NOMO-1 (cell line): ENCODE data around the gene PRKCG.

Experiments used
- DNase-seq, 2 experiments: peaks; one replicate each; lab custom pipeline; 2025; ENCODE audit not compliant: unreplicated experiment in 2 of 2; lab: John Stamatoyannopoulos, UW

PRKCG gene

DNA sequence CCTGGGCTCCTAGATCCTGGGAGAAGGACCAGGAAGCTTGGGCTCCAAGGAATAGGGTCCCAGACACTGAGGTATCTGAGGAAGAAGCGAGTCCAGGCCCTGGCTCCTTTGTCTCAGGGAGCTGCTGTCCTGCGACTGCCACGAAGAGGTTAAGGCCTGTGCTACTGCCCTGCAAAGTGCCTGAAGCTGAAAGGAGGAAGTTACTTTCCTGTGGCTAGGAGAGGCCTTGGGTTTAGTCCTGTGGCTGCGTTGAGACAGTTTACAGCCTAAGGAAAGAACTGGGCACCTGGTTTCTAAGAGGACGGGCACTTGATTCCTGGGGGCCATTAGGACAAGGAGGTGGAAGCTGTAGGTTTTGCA lies 11.5 kb upstream of the PRKCG start:
- peak; percentile 86 to 88 for DNase-seq

DNA sequence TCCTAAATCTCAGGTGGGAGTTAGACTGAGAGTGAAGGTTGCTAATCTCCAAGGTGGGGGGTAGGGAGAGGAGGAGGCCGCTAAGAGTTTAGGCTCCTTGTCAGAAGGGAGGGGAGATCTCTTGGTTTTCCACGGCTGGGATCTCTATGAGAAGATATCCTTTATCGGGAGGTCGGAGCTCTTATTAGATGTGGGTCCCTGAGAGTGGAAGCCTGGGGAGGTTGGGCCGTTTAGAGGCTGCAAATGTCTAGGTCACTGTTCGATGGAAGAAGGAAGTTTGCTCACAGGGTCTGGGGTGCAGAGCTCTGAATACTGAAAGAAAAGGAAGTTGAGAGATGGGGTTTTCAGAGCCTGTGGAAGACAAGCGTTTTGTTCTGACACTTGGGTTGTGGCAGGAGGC lies 10.5 kb upstream of the PRKCG start:
- DNase-seq: peak; percentile 45 to 82

- DNase-seq: no peak
Measured at GRCh38 chr19:53872762-53873161, 9.2 kb upstream of the PRKCG start.

DNA sequence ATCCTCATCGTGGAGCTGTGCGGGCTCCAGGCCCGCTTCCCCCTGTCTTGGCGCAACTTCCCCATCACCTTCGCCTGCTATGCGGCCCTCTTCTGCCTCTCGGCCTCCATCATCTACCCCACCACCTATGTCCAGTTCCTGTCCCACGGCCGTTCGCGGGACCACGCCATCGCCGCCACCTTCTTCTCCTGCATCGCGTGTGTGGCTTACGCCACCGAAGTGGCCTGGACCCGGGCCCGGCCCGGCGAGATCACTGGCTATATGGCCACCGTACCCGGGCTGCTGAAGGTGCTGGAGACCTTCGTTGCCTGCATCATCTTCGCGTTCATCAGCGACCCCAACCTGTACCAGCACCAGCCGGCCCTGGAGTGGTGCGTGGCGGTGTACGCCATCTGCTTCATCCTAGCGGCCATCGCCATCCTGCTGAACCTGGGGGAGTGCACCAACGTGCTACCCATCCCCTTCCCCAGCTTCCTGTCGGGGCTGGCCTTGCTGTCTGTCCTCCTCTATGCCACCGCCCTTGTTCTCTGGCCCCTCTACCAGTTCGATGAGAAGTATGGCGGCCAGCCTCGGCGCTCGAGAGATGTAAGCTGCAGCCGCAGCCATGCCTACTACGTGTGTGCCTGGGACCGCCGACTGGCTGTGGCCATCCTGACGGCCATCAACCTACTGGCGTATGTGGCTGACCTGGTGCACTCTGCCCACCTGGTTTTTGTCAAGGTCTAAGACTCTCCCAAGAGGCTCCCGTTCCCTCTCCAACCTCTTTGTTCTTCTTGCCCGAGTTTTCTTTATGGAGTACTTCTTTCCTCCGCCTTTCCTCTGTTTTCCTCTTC lies 8.0 kb upstream of the PRKCG start:
- no peak for DNase-seq

DNA sequence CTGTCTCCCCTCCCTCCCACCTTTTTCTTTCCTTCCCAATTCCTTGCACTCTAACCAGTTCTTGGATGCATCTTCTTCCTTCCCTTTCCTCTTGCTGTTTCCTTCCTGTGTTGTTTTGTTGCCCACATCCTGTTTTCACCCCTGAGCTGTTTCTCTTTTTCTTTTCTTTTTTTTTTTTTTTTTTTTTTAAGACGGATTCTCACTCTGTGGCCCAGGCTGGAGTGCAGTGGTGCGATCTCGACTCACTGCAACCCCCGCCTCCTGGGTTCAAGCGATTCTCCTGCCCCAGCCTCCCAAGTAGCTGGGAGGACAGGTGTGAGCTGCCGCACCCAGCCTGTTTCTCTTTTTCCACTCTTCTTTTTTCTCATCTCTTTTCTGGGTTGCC lies 7.4 kb upstream of the PRKCG start:
- DNase-seq: no peak

- DNase-seq: no peak
Measured at GRCh38 chr19:53875602-53876325, 6.2 kb upstream of the PRKCG start.

GRCh38 chr19:53876651-53877224 lies 5.3 kb upstream of the PRKCG start:
- DNase-seq: no peak

DNA sequence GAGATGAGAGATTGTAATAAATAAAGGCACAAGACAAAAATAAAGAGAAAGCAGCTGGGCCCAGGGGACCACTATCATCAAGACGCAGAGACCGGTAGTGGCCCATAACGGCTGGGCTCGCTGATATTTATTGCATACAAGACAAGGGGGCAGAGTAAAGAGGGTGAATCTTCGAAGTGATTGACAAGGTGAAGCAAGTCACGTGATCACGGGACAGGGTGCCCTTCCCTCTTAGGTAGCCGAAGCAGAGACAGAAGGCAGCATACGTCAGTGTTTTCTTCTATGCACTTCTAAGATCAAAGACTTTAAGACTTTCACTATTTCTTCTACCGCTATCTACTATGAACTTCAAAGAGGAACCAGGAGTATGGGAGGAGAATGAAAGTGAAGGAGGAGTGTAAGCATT lies 4.6 kb upstream of the PRKCG start:
- no peak for DNase-seq

GRCh38 chr19:53878776-53879139 lies 3.2 kb upstream of the PRKCG start:
- DNase-seq: no peak

GRCh38 chr19:53879140-53880081 lies 2.6 kb upstream of the PRKCG start:
- peak; percentile 57 to 59 for DNase-seq

DNA sequence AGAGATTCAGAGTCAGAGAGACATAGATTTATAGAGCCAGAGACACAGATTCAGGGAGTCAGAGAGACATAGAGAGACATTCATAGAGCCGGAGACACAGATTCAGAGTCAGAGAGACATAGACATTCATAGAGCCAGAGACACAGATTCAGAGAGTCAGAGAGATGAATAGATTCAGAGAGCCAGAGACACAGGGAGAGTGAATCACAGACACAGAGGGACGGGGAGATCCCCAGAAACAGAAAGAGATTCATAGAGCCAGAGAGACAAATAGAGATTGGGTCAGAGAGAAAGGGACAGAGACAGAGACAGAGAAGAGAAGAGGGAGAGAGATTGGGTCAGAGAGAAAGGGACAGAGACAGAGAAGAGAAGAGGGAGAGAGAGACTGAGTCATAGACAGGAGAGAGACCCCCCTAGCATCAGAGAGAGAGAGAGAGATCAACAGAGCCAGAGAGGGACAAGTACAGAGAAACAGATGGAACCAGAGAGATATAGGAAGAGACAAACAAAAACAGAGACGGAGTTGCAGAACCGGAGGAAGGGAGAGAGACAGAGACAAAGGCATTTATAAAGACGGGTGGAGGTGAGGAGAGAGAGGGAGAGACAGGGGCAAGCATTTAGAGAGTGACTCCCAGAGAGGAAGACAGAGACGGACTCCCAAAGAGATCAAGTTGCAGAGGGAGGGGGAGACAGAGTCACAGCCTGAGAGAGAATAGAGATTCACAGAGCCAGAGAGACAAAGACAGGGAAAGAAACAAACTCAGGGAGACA lies 1.1 kb upstream of the PRKCG start:
- no peak for DNase-seq

- no peak for DNase-seq
Measured at GRCh38 chr19:53882391-53883050, 524 bp downstream of the PRKCG start.

GRCh38 chr19:53883231-53883661 lies 1.2 kb downstream of the PRKCG start:
- DNase-seq: no peak

GRCh38 chr19:53883741-53884140 lies 1.7 kb downstream of the PRKCG start:
- no peak for DNase-seq

DNA sequence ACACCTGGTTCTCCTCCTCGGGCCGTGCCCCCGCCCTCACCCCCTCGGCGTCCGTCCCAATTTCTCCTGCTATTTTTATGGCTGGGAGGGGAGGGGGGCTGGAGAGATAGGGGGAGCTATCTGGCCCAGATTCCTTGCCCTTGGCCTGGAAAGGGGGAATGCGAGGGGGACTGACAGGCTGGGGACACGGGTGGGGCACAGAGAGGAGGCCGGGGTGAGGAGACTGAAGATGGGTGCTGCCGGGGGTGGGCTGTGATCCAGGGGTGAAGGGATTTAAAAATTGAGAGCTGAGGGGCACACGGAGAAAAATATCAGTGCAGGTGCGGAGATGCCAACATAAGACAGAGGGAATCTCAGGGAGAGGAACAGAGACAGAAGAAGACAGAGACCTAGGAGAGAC lies 2.3 kb downstream of the PRKCG start:
- no peak for DNase-seq

DNA sequence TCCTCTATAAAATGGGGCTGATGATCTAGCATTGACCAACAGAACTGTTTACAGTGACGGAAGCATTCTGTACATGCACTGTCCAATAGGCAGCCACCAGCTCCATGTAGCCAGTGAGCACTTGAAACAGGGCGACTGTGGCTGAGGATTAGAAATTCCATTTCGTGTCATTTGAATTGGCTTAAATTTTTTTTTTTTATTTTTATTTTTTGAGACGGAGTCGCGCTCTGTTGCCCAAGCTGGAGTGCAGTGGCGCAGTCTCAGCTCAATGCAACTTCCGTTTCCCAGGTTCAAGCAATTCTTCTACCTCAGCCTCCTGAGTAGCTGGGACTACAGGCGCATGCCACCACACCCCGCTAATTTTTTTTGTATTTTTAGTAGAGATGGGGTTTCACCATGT lies 3.0 kb downstream of the PRKCG start:
- DNase-seq: no peak

GRCh38 chr19:53892301-53892980 lies 10.4 kb downstream of the PRKCG start:
- DNase-seq: no peak

DNA sequence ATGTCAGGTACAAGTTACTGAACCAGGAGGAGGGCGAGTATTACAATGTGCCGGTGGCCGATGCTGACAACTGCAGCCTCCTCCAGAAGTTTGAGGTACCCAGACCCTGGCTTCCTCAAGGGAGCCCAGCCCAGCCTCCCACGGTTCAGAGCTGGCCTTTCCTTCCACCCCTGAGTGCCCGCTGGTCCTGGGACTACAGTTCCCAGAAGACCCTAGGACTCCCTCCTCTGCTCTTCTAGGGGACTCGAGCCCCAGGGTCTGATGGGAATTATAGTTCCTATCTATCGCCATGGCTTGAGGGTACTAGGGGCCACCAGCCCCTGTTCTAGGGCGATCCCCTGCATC lies 11.0 kb downstream of the PRKCG start:
- no peak for DNase-seq

- no peak for DNase-seq
Measured at GRCh38 chr19:53894707-53895106, 12.7 kb downstream of the PRKCG start.
